Subcutaneous abdominal adipose tissue (tissue), 5 donors: ENCODE data around the gene AGAP1.
A peak's percentile ranks its signal among the peaks of the same experiment; 100 is the strongest.

Source experiments
- H3K27ac ChIP-seq: one replicate; pipeline ENCODE4 v1.7.0; 2013; ENCODE audit warnings: low read depth, mild to moderate bottlenecking, inconsistent platforms, low read length, moderate library complexity
- H3K27me3 ChIP-seq, 5 donors: one replicate each; pipeline ENCODE4 v1.7.0; 2013; ENCODE audit warnings: low read length in 5 of 5, inconsistent platforms in 1 of 5; ENCODE audit not compliant: control insufficient read depth in 5 of 5, insufficient read depth in 4 of 5
- H3K36me3 ChIP-seq, 5 donors: one replicate each; pipeline ENCODE4 v1.7.0; 2013; ENCODE audit warnings: low read length in 5 of 5; ENCODE audit not compliant: control insufficient read depth in 5 of 5, insufficient read depth in 5 of 5
- H3K4me1 ChIP-seq, 5 donors: one replicate each; pipeline ENCODE4 v1.7.0; 2013; ENCODE audit warnings: low read length in 5 of 5, mild to moderate bottlenecking in 3 of 5, moderate library complexity in 1 of 5; ENCODE audit not compliant: control insufficient read depth in 5 of 5, insufficient read depth in 5 of 5
- H3K4me3 ChIP-seq, 5 donors: one replicate each; pipeline ENCODE4 v1.7.0; 2013; ENCODE audit warnings: low read length in 5 of 5, low read depth in 1 of 5
- H3K9ac ChIP-seq, 5 donors: one replicate each; pipeline ENCODE4 v1.7.0; 2013; ENCODE audit warnings: low read length in 5 of 5, mild to moderate bottlenecking in 4 of 5, moderate library complexity in 3 of 5
- H3K9me3 ChIP-seq, 5 donors: one replicate each; pipeline ENCODE4 v1.7.0; 2013; ENCODE audit warnings: low read length in 5 of 5; ENCODE audit not compliant: control insufficient read depth in 5 of 5
- donor health status: healthy.
- donor health status: healthy.
- donor health status: healthy.
- donor health status: healthy.
- donor health status: healthy.

AGAP1 gene

DNA sequence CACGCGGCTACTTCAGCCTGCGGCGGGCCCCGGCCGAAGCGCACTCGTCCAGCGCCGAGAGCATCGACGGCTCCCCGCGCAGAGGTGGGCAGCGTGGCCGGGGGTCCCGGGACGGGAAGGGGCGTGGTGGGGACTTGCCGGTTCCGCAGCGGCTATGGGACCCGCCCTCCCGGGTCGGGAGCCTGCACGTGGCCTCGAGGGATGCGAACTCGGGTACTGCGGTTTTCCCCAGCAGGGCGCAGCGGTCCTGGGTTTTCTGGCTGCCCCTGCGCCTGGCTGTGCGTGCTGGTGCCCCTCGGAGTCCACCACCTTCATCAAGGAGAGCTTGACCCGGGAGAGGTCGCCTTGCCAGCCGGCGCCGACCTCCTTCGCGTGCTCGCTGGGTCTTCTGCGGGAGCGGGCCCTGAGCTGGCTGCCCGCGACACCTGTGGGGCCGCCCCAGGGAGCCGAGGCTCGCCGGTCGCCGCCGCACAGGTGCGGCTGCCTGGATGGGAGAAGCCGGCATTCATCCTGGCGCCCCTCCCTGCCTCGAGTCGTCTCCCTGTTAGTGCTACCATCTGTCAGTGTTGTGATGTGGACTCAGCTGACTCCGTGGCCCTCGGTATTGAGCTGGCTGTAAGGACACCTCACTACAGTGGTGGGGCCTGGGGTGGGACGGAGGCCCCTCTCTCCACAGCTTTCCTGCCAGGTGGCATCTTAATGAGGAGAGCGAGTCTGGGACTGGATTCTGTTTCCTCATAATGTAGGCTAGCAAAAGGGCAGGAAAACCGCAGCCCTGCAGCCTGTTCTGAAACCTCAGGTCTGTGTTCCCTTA, 177.3 kb downstream of the AGAP1 start:
- peak overlapping the region in 1 of 5 donors; percentile 29 for H3K9ac ChIP-seq
- peaks cover 0 to 8% (median 7%) of the 10 kb centered on the region in 5 donors for H3K27me3 ChIP-seq
- peaks cover 0 to 30% (median 14%) of the 10 kb centered on the region in 5 donors for H3K4me1 ChIP-seq
- H3K36me3 ChIP-seq = no peaks in the 10 kb centered on the region
- no peak overlapping the region for H3K27ac ChIP-seq
- H3K9me3 ChIP-seq = no peaks in the 10 kb centered on the region
- H3K4me3 ChIP-seq = peak overlapping the region; percentile 54 to 69 (median 60)

GRCh38 chr2:235672720-235673119, 178.9 kb downstream of the AGAP1 start:
- Histone ChIP-seq H3K27ac (no peak overlapping the region), H3K9me3 (no peaks in the 10 kb centered on the region), H3K27me3 (peaks cover 0 to 8% (median 7%) of the 10 kb centered on the region in 5 donors), H3K4me3 (peak overlapping the region in 1 of 5 donors; percentile 54), H3K4me1 (peaks cover 0 to 30% (median 10%) of the 10 kb centered on the region in 5 donors), H3K9ac (no peak overlapping the region), H3K36me3 (no peaks in the 10 kb centered on the region)

DNA sequence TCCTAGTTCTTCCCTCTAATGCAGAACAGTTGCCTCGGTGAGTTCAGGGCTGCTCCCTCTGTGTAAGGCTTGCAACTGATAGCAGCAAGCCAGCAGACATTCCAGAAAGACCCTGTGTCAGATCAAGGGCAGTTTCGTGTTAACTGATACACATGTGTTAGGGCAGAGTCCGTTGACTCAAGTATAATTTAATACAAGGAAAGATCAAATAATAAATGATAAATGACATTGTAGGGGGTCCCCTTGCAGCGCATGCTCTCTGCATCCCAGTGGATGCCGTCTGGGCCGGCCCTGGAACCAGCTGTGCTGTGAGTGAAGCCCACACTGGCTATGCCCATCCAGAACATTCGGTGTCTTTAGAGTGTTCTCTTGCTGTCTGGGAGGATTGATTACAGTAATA, 180.3 kb downstream of the AGAP1 start:
- H3K4me1 ChIP-seq = peaks cover 0 to 25% (median 10%) of the 10 kb centered on the region in 5 donors

DNA sequence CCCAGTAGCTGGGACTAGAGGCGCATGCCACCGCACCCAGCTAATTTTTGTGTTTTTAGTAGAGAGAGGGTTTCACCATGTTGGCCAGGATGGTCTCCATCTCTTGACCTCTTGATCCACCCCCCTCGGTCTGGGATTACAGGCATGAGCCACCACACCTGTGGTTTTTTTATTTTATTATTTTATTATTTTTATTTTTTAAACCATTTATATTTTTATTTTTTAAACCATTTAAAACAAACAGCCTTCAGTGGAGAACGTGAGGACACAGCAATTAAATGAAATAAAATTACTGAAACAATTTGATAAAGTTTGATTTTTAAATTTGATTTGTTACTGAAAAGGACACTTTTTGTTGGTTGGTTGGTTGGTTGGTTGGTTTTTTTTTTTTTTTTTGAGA, 181.0 kb downstream of the AGAP1 start:
- Histone ChIP-seq H3K9me3 (no peaks in the 10 kb centered on the region), H3K9ac (no peak overlapping the region), H3K27ac (no peak overlapping the region), H3K36me3 (no peaks in the 10 kb centered on the region), H3K4me1 (peaks cover 0 to 29% (median 10%) of the 10 kb centered on the region in 5 donors), H3K27me3 (peaks cover 0 to 8% (median 7%) of the 10 kb centered on the region in 5 donors), H3K4me3 (no peak overlapping the region)

More for the DNA sequence above, 180.3 kb downstream of the AGAP1 start:
- Histone ChIP-seq H3K36me3 (no peaks in the 10 kb centered on the region), H3K4me3 (no peak overlapping the region), H3K27ac (no peak overlapping the region), H3K9ac (no peak overlapping the region), H3K9me3 (no peaks in the 10 kb centered on the region), H3K27me3 (peaks cover 0 to 8% (median 7%) of the 10 kb centered on the region in 5 donors)

DNA sequence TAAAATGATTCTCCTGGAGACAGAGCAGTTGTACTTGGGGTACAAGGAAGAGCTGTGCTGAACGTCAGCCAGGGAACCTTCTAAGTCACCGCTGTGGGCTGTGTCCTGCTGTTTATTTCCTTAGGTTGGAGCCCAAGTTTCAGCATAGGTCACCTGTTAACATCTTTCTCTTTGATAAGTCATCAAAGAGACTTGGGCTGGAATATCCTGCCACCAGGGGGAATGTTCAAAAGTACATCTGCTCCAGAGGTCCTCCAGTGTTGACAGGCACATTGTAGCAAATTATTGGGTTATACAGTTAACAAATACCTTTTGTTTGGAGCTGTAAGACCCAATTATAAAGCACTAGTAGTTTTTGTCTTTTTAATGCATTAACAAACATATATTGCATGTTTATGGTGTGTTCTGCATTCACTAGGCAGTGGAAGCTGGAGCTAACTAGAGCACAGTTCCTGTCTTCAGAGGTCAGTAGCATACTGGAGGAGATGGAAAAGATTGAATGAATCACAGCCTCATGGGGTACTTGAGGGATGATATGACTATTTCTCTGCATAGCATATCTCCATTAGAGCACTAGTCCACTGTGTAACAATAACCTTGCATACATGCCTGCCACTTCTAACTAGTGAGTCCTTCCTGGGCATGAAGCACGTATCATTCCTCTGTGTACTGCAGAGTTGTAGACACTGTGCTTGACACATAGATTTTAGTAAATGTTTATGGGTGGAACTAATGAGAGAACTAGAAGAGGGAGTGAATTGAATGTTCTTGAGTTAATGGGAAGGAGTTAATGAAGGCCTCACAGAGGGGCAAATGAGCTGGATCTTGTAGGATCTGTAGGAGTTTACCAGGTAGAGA, 182.1 kb downstream of the AGAP1 start:
- H3K4me1 ChIP-seq = peaks cover 0 to 28% (median 5%) of the 10 kb centered on the region in 5 donors
- H3K27me3 ChIP-seq = peaks cover 0 to 8% (median 6%) of the 10 kb centered on the region in 5 donors
- H3K9ac ChIP-seq = no peak overlapping the region
- H3K36me3 ChIP-seq = no peaks in the 10 kb centered on the region
- H3K9me3 ChIP-seq = no peaks in the 10 kb centered on the region
- no peak overlapping the region for H3K27ac ChIP-seq
- H3K4me3 ChIP-seq = no peak overlapping the region

DNA sequence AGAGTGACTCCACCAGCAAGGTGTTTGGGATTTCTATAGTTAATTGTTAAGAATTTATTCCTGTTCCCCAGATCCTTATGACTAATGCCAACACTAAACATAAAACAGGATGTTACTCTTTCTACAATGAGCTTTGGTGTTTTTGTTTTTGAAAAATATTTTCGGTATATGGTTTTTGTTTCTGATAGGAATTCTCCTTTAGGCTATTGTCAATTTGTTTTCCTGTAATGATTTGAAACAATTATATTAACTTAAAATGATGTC, 182.6 kb downstream of the AGAP1 start:
- Histone ChIP-seq H3K4me3 (no peak overlapping the region), H3K27ac (no peak overlapping the region), H3K9me3 (no peaks in the 10 kb centered on the region), H3K4me1 (peaks cover 0 to 23% (median 0%) of the 10 kb centered on the region in 5 donors), H3K9ac (no peak overlapping the region), H3K36me3 (no peaks in the 10 kb centered on the region), H3K27me3 (peaks cover 0 to 5% (median under 1%) of the 10 kb centered on the region in 5 donors)

DNA sequence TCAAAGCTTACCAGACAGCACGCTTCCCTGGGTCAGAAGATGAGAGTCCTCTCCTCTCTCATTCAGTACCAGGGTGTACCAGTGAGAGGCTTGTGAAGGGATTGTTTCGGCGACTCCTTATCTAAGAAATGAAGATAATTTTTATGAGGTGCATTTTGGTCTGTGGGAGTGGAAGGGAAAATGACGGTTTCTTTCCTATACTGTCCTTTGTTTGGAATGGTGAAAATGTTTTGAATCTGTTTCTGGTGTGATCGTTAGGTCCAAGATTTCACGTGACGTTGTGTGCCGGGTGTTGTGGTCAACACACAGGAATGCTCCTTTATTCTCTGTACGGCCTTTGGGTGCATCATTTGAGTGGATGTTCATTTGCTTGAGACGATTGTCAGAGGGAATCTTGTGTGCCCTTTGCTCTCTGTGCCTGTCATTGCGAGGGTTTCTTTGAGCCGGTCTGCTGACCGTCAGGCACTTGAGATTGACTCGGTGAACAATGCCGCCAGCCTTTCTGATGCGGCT, 183.5 kb downstream of the AGAP1 start:
- Histone ChIP-seq H3K9ac (no peak overlapping the region), H3K9me3 (no peaks in the 10 kb centered on the region), H3K27me3 (no peaks in the 10 kb centered on the region), H3K4me1 (peaks cover 0 to 15% (median 0%) of the 10 kb centered on the region in 5 donors), H3K36me3 (no peaks in the 10 kb centered on the region), H3K4me3 (no peak overlapping the region), H3K27ac (no peak overlapping the region)

DNA sequence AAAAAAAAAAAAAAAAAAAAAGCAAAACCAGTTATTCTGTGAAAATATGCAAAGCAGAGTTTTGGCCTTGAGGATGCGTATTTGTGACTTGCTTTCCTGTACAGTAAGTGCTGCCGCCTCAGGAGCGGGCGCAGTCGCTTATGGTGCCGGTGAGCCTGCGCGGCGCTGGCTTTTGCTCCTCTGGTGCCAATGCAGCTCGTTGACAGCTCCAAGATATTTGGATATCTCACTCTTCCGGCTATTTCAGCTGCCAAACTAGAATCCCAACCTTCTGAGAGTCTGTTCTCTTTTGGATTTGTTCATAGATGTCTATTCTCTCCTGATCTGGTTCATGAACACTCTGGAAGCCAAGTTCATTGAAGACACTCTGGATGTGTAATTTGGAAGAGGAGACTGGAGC, 184.1 kb downstream of the AGAP1 start:
- H3K4me1 ChIP-seq = peaks cover 0 to 15% (median 0%) of the 10 kb centered on the region in 5 donors
- H3K27me3 ChIP-seq = no peaks in the 10 kb centered on the region
- H3K36me3 ChIP-seq = no peaks in the 10 kb centered on the region
- H3K9ac ChIP-seq = no peak overlapping the region
- H3K9me3 ChIP-seq = no peaks in the 10 kb centered on the region
- no peak overlapping the region for H3K4me3 ChIP-seq
- H3K27ac ChIP-seq = no peak overlapping the region

DNA sequence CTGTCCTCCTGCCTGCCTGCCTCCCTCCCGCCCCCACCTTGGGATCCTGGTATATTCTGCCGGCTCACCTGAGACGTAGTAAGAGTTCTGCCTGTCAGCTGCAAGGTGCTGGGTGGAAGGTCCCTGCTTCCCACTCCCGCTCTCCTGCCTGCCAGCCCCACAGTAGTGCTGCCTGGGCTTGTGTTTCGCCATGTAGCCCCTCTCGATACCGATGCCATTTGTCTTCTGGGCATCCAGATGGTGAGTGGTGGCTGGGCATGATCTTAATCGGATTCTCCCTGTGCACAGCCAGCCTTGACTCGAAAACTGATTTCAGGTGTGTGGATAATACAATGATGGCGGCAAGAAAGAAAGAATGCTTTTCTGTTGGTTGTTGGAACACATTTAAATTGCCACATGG, 184.9 kb downstream of the AGAP1 start:
- no peak overlapping the region for H3K4me3 ChIP-seq
- H3K9ac ChIP-seq = no peak overlapping the region
- H3K36me3 ChIP-seq = no peaks in the 10 kb centered on the region
- no peaks in the 10 kb centered on the region for H3K9me3 ChIP-seq
- H3K27ac ChIP-seq = no peak overlapping the region
- H3K4me1 ChIP-seq = peaks cover 0 to 15% (median 0%) of the 10 kb centered on the region in 5 donors
- no peaks in the 10 kb centered on the region for H3K27me3 ChIP-seq

DNA sequence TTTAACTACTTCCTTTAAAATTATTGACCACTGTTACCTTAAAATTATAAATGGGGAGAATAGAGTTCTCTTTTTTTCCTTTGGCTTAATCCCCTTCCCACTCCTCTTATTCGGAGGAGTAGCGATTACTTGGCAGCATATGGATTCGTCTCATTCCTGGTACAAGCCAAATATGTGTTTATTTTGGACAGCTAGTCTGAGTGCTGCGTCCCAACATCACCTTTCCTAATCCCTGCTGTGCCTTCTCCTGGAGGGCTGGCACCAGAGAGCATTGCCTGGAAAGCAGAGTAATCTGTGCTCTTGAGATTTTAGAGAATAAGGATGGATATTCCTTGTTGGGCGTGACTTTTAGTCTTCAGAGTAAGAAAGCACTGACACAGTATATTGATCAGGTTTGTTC, 185.6 kb downstream of the AGAP1 start:
- H3K9ac ChIP-seq = no peak overlapping the region
- no peaks in the 10 kb centered on the region for H3K27me3 ChIP-seq
- H3K4me1 ChIP-seq = peaks cover 0 to 15% (median 0%) of the 10 kb centered on the region in 5 donors
- no peaks in the 10 kb centered on the region for H3K9me3 ChIP-seq
- H3K4me3 ChIP-seq = no peak overlapping the region
- H3K27ac ChIP-seq = no peak overlapping the region
- no peaks in the 10 kb centered on the region for H3K36me3 ChIP-seq
